NT2/D1 (cell line): ENCODE measurements around the gene MRPS33.
"Not testable (repeated sequence)": the region's sequence is repeated elsewhere in the genome, so short reads cannot be mapped to it uniquely, and the experiment has no call there.

Experiments
- SUZ12 ChIP-seq: IDR thresholded peaks from 2 replicates; pipeline ENCODE4 v1.6.1; 2011; ENCODE audit not compliant: insufficient read length, insufficient read depth; ENCODE audit errors: extremely low read depth
- YY1 ChIP-seq: IDR thresholded peaks from 2 replicates; pipeline ENCODE4 v1.6.1; 2011; ENCODE audit not compliant: insufficient read length, insufficient read depth
- ZNF274 ChIP-seq: IDR thresholded peaks from 2 replicates; pipeline ENCODE4 v1.6.1; 2011; ENCODE audit warnings: mild to moderate bottlenecking, low read depth, low read length

GRCh38 chr7:141038100-141038499 lies 23.3 kb upstream of the MRPS33 start:
- TF ChIP-seq YY1, ZNF274, SUZ12: not testable (repeated sequence)
